Breast epithelium (tissue), 4 donors: ENCODE measurements around the gene UNC13B. TPM values are rescaled to one million over a fixed set of nuclear protein-coding genes. Genes with fewer than 3 reads are reported as not detected.

ENCODE experiments used
- DNase-seq, 2 donors: peaks; one replicate each; pipeline ENCODE4 v3.0.0-alpha.2; 2019; ENCODE audit warnings: low spot score in 2 of 2
- H3K27ac ChIP-seq, 2 donors: fragments of 200-600 bp; sonication (generic) in 1 of 2; one replicate each; pipeline ENCODE4 v1.5.1; 2016 to 2019; ENCODE audit warnings: mild to moderate bottlenecking in 1 of 2
- H3K27me3 ChIP-seq, 2 donors: fragments of 200-600 bp; sonication (generic) in 1 of 2; one replicate each; pipeline versions ENCODE4 v1.5.1 to v1.6.0; 2017 to 2019; ENCODE audit warnings: control low read depth in 1 of 2, mild to moderate bottlenecking in 1 of 2
- H3K36me3 ChIP-seq: fragments of 200-600 bp; one replicate; pipeline ENCODE4 v1.5.1; 2019
- H3K4me1 ChIP-seq, 2 donors: fragments of 200-600 bp; sonication (generic); one replicate each; pipeline ENCODE4 v1.5.1; 2016 to 2019; ENCODE audit warnings: control low read depth in 1 of 2
- H3K4me3 ChIP-seq, 3 donors: fragments of 200-600 bp; sonication (generic); 1 replicate in 2 of 3; 2 replicates in 1 of 3; pipeline ENCODE4 v1.5.1; 2016 to 2019; ENCODE audit warnings: mild to moderate bottlenecking in 3 of 3, moderate library complexity in 2 of 3
- H3K9me3 ChIP-seq, 2 donors: fragments of 200-600 bp; sonication (generic) in 1 of 2; one replicate each; pipeline ENCODE4 v1.5.1; 2016 to 2019; ENCODE audit warnings: control low read depth in 1 of 2
- CTCF ChIP-seq, 3 donors: fragments of 450-650 bp; IDR thresholded peaks; one replicate each; pipeline ENCODE4 v1.5.1; 2016 to 2017; ENCODE audit warnings: antibody characterized with exemption in 3 of 3, mild to moderate bottlenecking in 3 of 3, moderate library complexity in 3 of 3
- POLR2A ChIP-seq: fragments of 450-650 bp; IDR thresholded peaks from one replicate; pipeline ENCODE4 v1.6.1; 2016; ENCODE audit warnings: antibody characterized with exemption, mild to moderate bottlenecking, moderate library complexity
- POLR2AphosphoS5 ChIP-seq, 3 donors: sonication (generic); formaldehyde crosslinking; IDR thresholded peaks; one replicate each; pipeline ENCODE4 v1.6.1; 2017; ENCODE audit warnings: antibody characterized with exemption in 3 of 3
- intact Hi-C: fragments of 100-400 bp; cut with DNase I; formaldehyde crosslinking; loops from one replicate; pipeline ENCODE4 v1.15.1; 2023; ENCODE audit warnings: low total_unique reads
- total RNA-seq, 3 donors: library from RNA; depleted of rRNA; stranded (reverse); fragments of >200 nt; gene quantifications; one replicate each; pipeline ENCODE4 v1.1.0, GENCODE V29; 2016

UNC13B gene
- total RNA-seq, 3 donors from 2014 or later: 19.3 to 36.6 (median 27.2) TPM

GRCh38 chr9:35370241-35370640 lies 208.4 kb downstream of the UNC13B start:
- Histone ChIP-seq H3K4me3 (no peak overlapping the region), H3K4me1 (no peaks in the 10 kb centered on the region), H3K27me3 (no peaks in the 10 kb centered on the region), H3K36me3 (peaks cover 4% of the 10 kb centered on the region), H3K9me3 (no peaks in the 10 kb centered on the region), H3K27ac (no peak overlapping the region)
- TF ChIP-seq POLR2AphosphoS5 (IDR thresholded peaks at IDR 0.05) (no peak), CTCF (IDR thresholded peaks at IDR 0.05) (no peak), POLR2A (no peak)
- intact Hi-C loops: no loop called here
- DNase-seq: no peak

- Histone ChIP-seq H3K4me1 (no peaks in the 10 kb centered on the region), H3K4me3 (no peak overlapping the region), H3K27me3 (no peaks in the 10 kb centered on the region), H3K36me3 (peaks cover 4% of the 10 kb centered on the region), H3K9me3 (no peaks in the 10 kb centered on the region), H3K27ac (no peak overlapping the region)
- TF ChIP-seq POLR2A (no peak), POLR2AphosphoS5 (IDR thresholded peaks at IDR 0.05) (no peak), CTCF (IDR thresholded peaks at IDR 0.05) (no peak)
- intact Hi-C loops: no loop called here
- no peak for DNase-seq
Measured at GRCh38 chr9:35374436-35374835, 212.6 kb downstream of the UNC13B start.

GRCh38 chr9:35374910-35375309 lies 213.1 kb downstream of the UNC13B start:
- no peak for DNase-seq

GRCh38 chr9:35380039-35380438 lies 218.2 kb downstream of the UNC13B start:
- Histone ChIP-seq H3K9me3 (no peaks in the 10 kb centered on the region), H3K4me1 (no peaks in the 10 kb centered on the region), H3K36me3 (no peaks in the 10 kb centered on the region), H3K4me3 (no peak overlapping the region), H3K27ac (no peak overlapping the region), H3K27me3 (no peaks in the 10 kb centered on the region)
- intact Hi-C loops: no loop called here
- no peak for DNase-seq
- no peak for TF ChIP-seq POLR2A
- TF ChIP-seq POLR2AphosphoS5 (IDR thresholded peaks at IDR 0.05): no peak
- no peak for TF ChIP-seq CTCF (IDR thresholded peaks at IDR 0.05)

More at GRCh38 chr9:35374910-35375309, 213.1 kb downstream of the UNC13B start:
- no peaks in the 10 kb centered on the region for H3K4me1 ChIP-seq
- H3K9me3 ChIP-seq: no peaks in the 10 kb centered on the region
- intact Hi-C loops: no loop called here
- H3K4me3 ChIP-seq: no peak overlapping the region
- TF ChIP-seq POLR2AphosphoS5 (IDR thresholded peaks at IDR 0.05): no peak
- TF ChIP-seq POLR2A: no peak
- TF ChIP-seq CTCF (IDR thresholded peaks at IDR 0.05): no peak
- H3K27me3 ChIP-seq: no peaks in the 10 kb centered on the region
- peaks cover 4% of the 10 kb centered on the region for H3K36me3 ChIP-seq
- no peak overlapping the region for H3K27ac ChIP-seq

GRCh38 chr9:35380619-35381018 lies 218.8 kb downstream of the UNC13B start:
- Histone ChIP-seq H3K27me3 (no peaks in the 10 kb centered on the region), H3K36me3 (no peaks in the 10 kb centered on the region), H3K4me3 (no peak overlapping the region), H3K9me3 (no peaks in the 10 kb centered on the region), H3K4me1 (no peaks in the 10 kb centered on the region), H3K27ac (no peak overlapping the region)
- TF ChIP-seq POLR2AphosphoS5 (IDR thresholded peaks at IDR 0.05) (no peak), CTCF (IDR thresholded peaks at IDR 0.05) (no peak), POLR2A (no peak)
- DNase-seq: no peak
- intact Hi-C loops: no loop called here
